GM19043 (cell line): Measurements from ENCODE around the gene TSPAN5.

Experiments used
- ATAC-seq: cut with Tn5 transposase; IDR thresholded peaks from one replicate; pipeline ENCODE4 v1.9.1; 2021; ENCODE audit warnings: low read depth; ENCODE audit not compliant: unreplicated experiment

The TSPAN5 gene

GRCh38 chr4:98674404-98675173, 16.2 kb upstream of the TSPAN5 start:
- ATAC-seq = no peak

- ATAC-seq = no peak
These were observed 15.6 kb upstream of the TSPAN5 start for GRCh38 chr4:98673978-98674377.

GRCh38 chr4:98673288-98673644, 14.9 kb upstream of the TSPAN5 start:
- ATAC-seq = no peak

- ATAC-seq = no peak
These were observed 14.3 kb upstream of the TSPAN5 start for GRCh38 chr4:98672583-98673287.

- ATAC-seq = no peak
These were observed 12.7 kb upstream of the TSPAN5 start for GRCh38 chr4:98671131-98671530.

- ATAC-seq = no peak
These were observed 11.8 kb upstream of the TSPAN5 start for GRCh38 chr4:98670186-98670585.

GRCh38 chr4:98669577-98669976, 11.2 kb upstream of the TSPAN5 start:
- ATAC-seq = no peak

- no peak for ATAC-seq
These were observed 6.5 kb upstream of the TSPAN5 start for GRCh38 chr4:98664959-98665358.

GRCh38 chr4:98663226-98664006, 5.0 kb upstream of the TSPAN5 start:
- peak; percentile 64 for ATAC-seq

- peak; percentile 5 for ATAC-seq
These were observed 4.3 kb upstream of the TSPAN5 start for GRCh38 chr4:98662626-98663225.

- no peak for ATAC-seq
These were observed 3.6 kb upstream of the TSPAN5 start for GRCh38 chr4:98662055-98662453.

- no peak for ATAC-seq
These were observed 3.1 kb upstream of the TSPAN5 start for GRCh38 chr4:98661371-98662054.

- ATAC-seq = no peak
These were observed 1.5 kb upstream of the TSPAN5 start for GRCh38 chr4:98659741-98660462.

GRCh38 chr4:98659106-98659592, 738 bp upstream of the TSPAN5 start:
- ATAC-seq = no peak

- peak; percentile 14 for ATAC-seq
These were observed 702 bp downstream of the TSPAN5 start for GRCh38 chr4:98657531-98658286.

- ATAC-seq = no peak
These were observed 1.5 kb downstream of the TSPAN5 start for GRCh38 chr4:98656886-98657285.

- no peak for ATAC-seq
These were observed 2.0 kb downstream of the TSPAN5 start for GRCh38 chr4:98656443-98656842.

- no peak for ATAC-seq
These were observed 4.2 kb downstream of the TSPAN5 start for GRCh38 chr4:98653890-98654867.
